HEK293 (cell line): Measurements from ENCODE around the gene CDK17.

Experiments
- CTCF ChIA-PET: fragments of 350-600 bp; formaldehyde crosslinking; extraction: SDS; loops from one replicate; lab custom pipeline; 2021; ENCODE audit warnings: antibody characterized with exemption; lab: Yijun Ruan, JAX
- POLR2A ChIA-PET: fragments of 300-600 bp; formaldehyde crosslinking; extraction: SDS; loops from one replicate; lab custom pipeline; 2020; ENCODE audit warnings: antibody characterized with exemption, inconsistent platforms; lab: Yijun Ruan, JAX
- H3K27ac ChIP-seq: fragments of 200-500 bp; sonication (Bioruptor generic); 2 replicates; pipeline ENCODE4 v1.5.1; 2014; ENCODE audit warnings: low read depth, low read length, control low read depth, inconsistent platforms; ENCODE audit errors: extremely low read depth
- H3K36me3 ChIP-seq, 2 experiments: fragments of 200-500 bp in 1 of 2; sonication (Bioruptor generic) in 1 of 2; 1 replicate in 1 of 2; 2 replicates in 1 of 2; pipeline ENCODE4 v1.5.1; 2014 to 2017; ENCODE audit warnings: inconsistent platforms in 2 of 2, low read length in 2 of 2; ENCODE audit not compliant: control insufficient read depth in 2 of 2, insufficient read depth in 1 of 2
- H3K4me1 ChIP-seq: fragments of 200-500 bp; sonication (Bioruptor generic); 2 replicates; pipeline ENCODE4 v1.5.1; 2014; ENCODE audit warnings: mild to moderate bottlenecking, low read length, inconsistent platforms; ENCODE audit not compliant: control insufficient read depth, insufficient read depth
- H3K4me3 ChIP-seq: 2 replicates; pipeline ENCODE4 v1.5.1; 2011; ENCODE audit warnings: low read depth, mild to moderate bottlenecking, control low read depth, low read length, moderate library complexity
- H3K9me3 ChIP-seq: fragments of 200-500 bp; sonication (Bioruptor generic); 2 replicates; pipeline ENCODE4 v1.5.1; 2014; ENCODE audit warnings: low read depth, low read length, inconsistent platforms; ENCODE audit not compliant: control insufficient read depth, insufficient read depth
- BCL11A ChIP-seq: fragments of 450-650 bp; formaldehyde crosslinking; IDR thresholded peaks from 2 replicates; pipeline ENCODE4 v1.5.1; 2016; ENCODE audit warnings: low read depth, missing biosample characterization, missing genetic modification characterization
- ELK4 ChIP-seq: IDR thresholded peaks from 2 replicates; pipeline ENCODE4 v1.6.1; 2011; ENCODE audit warnings: mild to moderate bottlenecking, low read depth, low read length, borderline replicate concordance
- IKZF3 ChIP-seq: fragments of 450-650 bp; IDR thresholded peaks from 2 replicates; pipeline ENCODE4 v1.5.0; 2018; ENCODE audit warnings: missing biosample characterization, mild to moderate bottlenecking, missing genetic modification characterization, moderate library complexity
- MEIS1 ChIP-seq: sonication (generic); formaldehyde crosslinking; IDR thresholded peaks from 2 replicates; pipeline ENCODE4 v1.8.1; 2022; ENCODE audit warnings: missing genetic modification reagents, mild to moderate bottlenecking, borderline replicate concordance
- PRDM4 ChIP-seq: fragments of 450-650 bp; formaldehyde crosslinking; IDR thresholded peaks from 2 replicates; pipeline ENCODE4 v1.5.1; 2017; ENCODE audit warnings: missing biosample characterization, missing genetic modification characterization
- PRDM6 ChIP-seq: fragments of 450-650 bp; formaldehyde crosslinking; IDR thresholded peaks from 2 replicates; pipeline ENCODE4 v1.5.1; 2017; ENCODE audit warnings: missing biosample characterization, missing genetic modification characterization
- SCRT1 ChIP-seq: fragments of 450-650 bp; formaldehyde crosslinking; IDR thresholded peaks from 2 replicates; pipeline ENCODE4 v1.5.1; 2016; ENCODE audit warnings: missing biosample characterization, missing genetic modification characterization, borderline replicate concordance
- ZBTB8A ChIP-seq: fragments of 450-650 bp; formaldehyde crosslinking; IDR thresholded peaks from 2 replicates; pipeline ENCODE4 v1.5.1; 2016; ENCODE audit warnings: missing biosample characterization, missing genetic modification characterization
- ZFP37 ChIP-seq: fragments of 450-650 bp; formaldehyde crosslinking; IDR thresholded peaks from 2 replicates; pipeline ENCODE4 v1.5.1; 2016; ENCODE audit warnings: missing biosample characterization, missing genetic modification characterization
- ZFP41 ChIP-seq: fragments of 450-650 bp; formaldehyde crosslinking; IDR thresholded peaks from 2 replicates; pipeline ENCODE4 v1.5.1; 2016; ENCODE audit warnings: missing biosample characterization, missing genetic modification characterization, borderline replicate concordance
- ZIC2 ChIP-seq: fragments of 450-650 bp; formaldehyde crosslinking; IDR thresholded peaks from 2 replicates; pipeline ENCODE4 v1.5.1; 2016; ENCODE audit warnings: missing biosample characterization, missing genetic modification characterization
- ZNF114 ChIP-seq: fragments of 450-650 bp; formaldehyde crosslinking; IDR thresholded peaks from 2 replicates; pipeline ENCODE4 v1.5.0; 2017; ENCODE audit warnings: missing biosample characterization, missing genetic modification characterization
- ZNF146 ChIP-seq: fragments of 450-650 bp; formaldehyde crosslinking; IDR thresholded peaks from 2 replicates; pipeline ENCODE4 v1.5.1; 2016; ENCODE audit warnings: missing biosample characterization, missing genetic modification characterization
- ZNF274 ChIP-seq, 2 experiments: fragments of 200-500 bp in 1 of 2; fragments of 450-650 bp in 1 of 2; sonication (Bioruptor generic) in 1 of 2; formaldehyde crosslinking in 1 of 2; IDR thresholded peaks; 2 replicates each; pipeline versions ENCODE4 v1.5.1 to v1.6.1; 2014 to 2016; ENCODE audit warnings: borderline replicate concordance in 1 of 2, inconsistent platforms in 1 of 2, low read length in 1 of 2, missing biosample characterization in 1 of 2, missing genetic modification characterization in 1 of 2
- ZNF324 ChIP-seq: fragments of 450-650 bp; formaldehyde crosslinking; IDR thresholded peaks from 2 replicates; pipeline ENCODE4 v1.5.1; 2016; ENCODE audit warnings: missing biosample characterization, missing genetic modification characterization
- ZNF366 ChIP-seq: fragments of 450-650 bp; formaldehyde crosslinking; conservative IDR thresholded peaks from 2 replicates; pipeline ENCODE4 v1.5.1; 2016; ENCODE audit warnings: missing biosample characterization, missing genetic modification characterization
- ZNF404 ChIP-seq: fragments of 450-650 bp; formaldehyde crosslinking; IDR thresholded peaks from 2 replicates; pipeline ENCODE4 v1.5.1; 2017; ENCODE audit warnings: missing biosample characterization, missing genetic modification characterization
- ZNF433 ChIP-seq: fragments of 450-650 bp; formaldehyde crosslinking; IDR thresholded peaks from 2 replicates; pipeline ENCODE4 v1.5.1; 2016; ENCODE audit warnings: missing biosample characterization, missing genetic modification characterization, low read depth
- ZNF514 ChIP-seq: fragments of 450-650 bp; formaldehyde crosslinking; IDR thresholded peaks from 2 replicates; pipeline ENCODE4 v1.5.1; 2016; ENCODE audit warnings: missing biosample characterization, missing genetic modification characterization
- ZNF529 ChIP-seq: fragments of 450-650 bp; formaldehyde crosslinking; IDR thresholded peaks from 2 replicates; pipeline ENCODE4 v1.5.1; 2017; ENCODE audit warnings: missing genetic modification characterization, missing biosample characterization; ENCODE audit not compliant: insufficient replicate concordance
- ZNF530 ChIP-seq: fragments of 450-650 bp; formaldehyde crosslinking; IDR thresholded peaks from 2 replicates; pipeline ENCODE4 v1.5.1; 2016; ENCODE audit warnings: low read depth, missing biosample characterization, missing genetic modification characterization
- ZNF555 ChIP-seq: fragments of 450-650 bp; formaldehyde crosslinking; conservative IDR thresholded peaks from 2 replicates; pipeline ENCODE4 v1.5.1; 2017; ENCODE audit warnings: missing biosample characterization, mild to moderate bottlenecking, missing genetic modification characterization, inconsistent platforms
- ZNF571 ChIP-seq: fragments of 450-650 bp; formaldehyde crosslinking; IDR thresholded peaks from 2 replicates; pipeline ENCODE4 v1.5.0; 2017; ENCODE audit warnings: missing biosample characterization, missing genetic modification characterization
- ZNF596 ChIP-seq: fragments of 450-650 bp; IDR thresholded peaks from 2 replicates; pipeline ENCODE4 v1.5.0; 2018; ENCODE audit warnings: missing biosample characterization, mild to moderate bottlenecking, missing genetic modification characterization, moderate library complexity
- ZNF791 ChIP-seq: fragments of 450-650 bp; formaldehyde crosslinking; IDR thresholded peaks from 2 replicates; pipeline ENCODE4 v1.5.1; 2016; ENCODE audit warnings: missing biosample characterization, missing genetic modification characterization
- ZSCAN4 ChIP-seq: fragments of 450-650 bp; formaldehyde crosslinking; IDR thresholded peaks from 2 replicates; pipeline ENCODE4 v1.5.1; 2017; ENCODE audit warnings: missing biosample characterization, missing genetic modification characterization
- TF ChIP-seq, protein P1 (sequence below): fragments of 450-650 bp; formaldehyde crosslinking; IDR thresholded peaks from 2 replicates; pipeline ENCODE4 v1.5.1; 2016; ENCODE audit warnings: missing biosample characterization, missing genetic modification characterization

The CDK17 gene

DNA sequence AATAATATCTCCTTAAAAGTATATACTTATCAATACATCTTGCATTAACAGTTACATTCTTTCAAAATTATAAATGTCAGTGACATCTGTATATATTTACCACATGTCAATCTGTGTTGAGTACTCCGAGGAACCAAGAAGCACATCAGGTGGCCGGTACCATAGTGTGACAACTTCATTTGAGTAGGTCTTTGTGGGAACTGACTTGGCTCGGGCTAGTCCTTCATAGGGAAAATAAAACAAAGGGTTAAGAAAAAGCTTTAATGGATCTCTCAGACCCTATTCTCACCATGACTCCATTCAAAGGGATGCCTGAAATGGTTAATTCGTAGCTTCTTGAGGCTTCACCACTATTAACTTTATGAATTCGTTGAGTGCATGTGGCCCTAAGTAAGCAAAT lies 111.2 kb downstream of the CDK17 start:
- H3K4me3 ChIP-seq = no peak overlapping the region
- H3K36me3 ChIP-seq = peaks cover 18 to 54% of the 10 kb centered on the region in 2 experiments
- H3K9me3 ChIP-seq = no peaks in the 10 kb centered on the region
- ChIA-PET POLR2A (no interaction called here), CTCF (no interaction called here)
- no peaks in the 10 kb centered on the region for H3K4me1 ChIP-seq
- H3K27ac ChIP-seq = no peak overlapping the region
- TF ChIP-seq ZNF146 (tag by site-specific recombination) = no peak
- no peak for TF ChIP-seq ZIC2 (tag by site-specific recombination)
- no peak for TF ChIP-seq ZNF530 (tag by site-specific recombination)
- TF ChIP-seq ZNF404 = no peak
- TF ChIP-seq ZNF274 (IDR thresholded peaks at IDR 0.05; ENCODE audit: low read length) = no peak
- TF ChIP-seq ZNF274 (tag by site-specific recombination; IDR thresholded peaks at IDR 0.05; ENCODE audit: borderline replicate concordance) = no peak
- TF ChIP-seq ZNF366 = no peak
- TF ChIP-seq SCRT1 (tag by site-specific recombination) = no peak
- TF ChIP-seq MEIS1 (CRISPR knock-in tag) = no peak
- TF ChIP-seq ZNF596 (tag by site-specific recombination) = no peak
- no peak for TF ChIP-seq ZFP37 (tag by site-specific recombination)
- TF ChIP-seq ZNF555 (tag by site-specific recombination) = no peak
- TF ChIP-seq ZNF571 = no peak
- TF ChIP-seq, all 188 proteins: peak for 0

DNA sequence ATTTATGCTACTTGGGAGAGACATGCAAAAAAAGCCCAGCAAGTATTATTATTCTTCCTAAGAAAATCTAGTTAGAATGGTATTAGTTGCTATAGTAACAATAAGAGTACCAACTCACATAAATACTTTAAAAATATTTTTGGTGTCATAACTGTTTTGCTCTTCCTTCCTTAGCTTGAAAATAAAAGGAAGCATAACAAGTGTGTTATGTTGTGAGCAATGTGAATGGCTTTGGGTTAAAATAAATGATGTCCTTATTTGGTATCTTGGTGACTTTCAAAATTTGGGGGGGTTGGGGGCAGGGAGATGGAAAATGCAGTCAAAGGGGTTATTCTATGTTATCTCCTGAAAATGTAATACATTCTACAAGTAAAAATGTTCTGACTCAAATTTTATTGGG lies 115.1 kb downstream of the CDK17 start:
- POLR2A ChIA-PET = no interaction called here
- H3K9me3 ChIP-seq = no peaks in the 10 kb centered on the region
- CTCF ChIA-PET = interaction anchor here (0.5 kb wide), 1 partner anchor 231 kb away, joined by 3 read pairs; no protein-coding TSS in a partner anchor
- H3K4me1 ChIP-seq = no peaks in the 10 kb centered on the region
- H3K27ac ChIP-seq = no peak overlapping the region
- peaks cover 20 to 87% of the 10 kb centered on the region in 2 experiments for H3K36me3 ChIP-seq
- H3K4me3 ChIP-seq = no peak overlapping the region
- TF ChIP-seq PRDM4 (no peak), ZNF791 (tag by site-specific recombination) (no peak), ZFP41 (no peak), ZSCAN4 (tag by site-specific recombination) (no peak), ZNF529 (tag by site-specific recombination) (no peak), IKZF3 (tag by site-specific recombination) (no peak), ZNF324 (no peak), ZNF114 (no peak), ZBTB8A (tag by site-specific recombination) (no peak), BCL11A (tag by site-specific recombination) (no peak), PRDM6 (tag by site-specific recombination) (no peak), ZNF433 (tag by site-specific recombination) (no peak), ZNF514 (no peak), ELK4 (no peak)
- TF ChIP-seq, protein P1, sequence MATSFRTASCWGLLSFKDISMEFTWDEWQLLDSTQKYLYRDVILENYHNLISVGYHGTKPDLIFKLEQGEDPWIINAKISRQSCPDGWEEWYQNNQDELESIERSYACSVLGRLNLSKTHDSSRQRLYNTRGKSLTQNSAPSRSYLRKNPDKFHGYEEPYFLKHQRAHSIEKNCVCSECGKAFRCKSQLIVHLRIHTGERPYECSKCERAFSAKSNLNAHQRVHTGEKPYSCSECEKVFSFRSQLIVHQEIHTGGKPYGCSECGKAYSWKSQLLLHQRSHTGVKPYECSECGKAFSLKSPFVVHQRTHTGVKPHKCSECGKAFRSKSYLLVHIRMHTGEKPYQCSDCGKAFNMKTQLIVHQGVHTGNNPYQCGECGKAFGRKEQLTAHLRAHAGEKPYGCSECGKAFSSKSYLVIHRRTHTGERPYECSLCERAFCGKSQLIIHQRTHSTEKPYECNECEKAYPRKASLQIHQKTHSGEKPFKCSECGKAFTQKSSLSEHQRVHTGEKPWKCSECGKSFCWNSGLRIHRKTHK = no peak
- TF ChIP-seq, all 188 proteins: peak for 0
